Vagina (tissue), 2 donors: ENCODE results near the gene SPDYE3.

Experiments used
- CTCF ChIP-seq, 3 experiments: fragments of 450-650 bp in 2 of 3; fragments of 200-600 bp in 1 of 3; sonication (generic) in 1 of 3; IDR thresholded peaks; one replicate each; pipeline ENCODE4 v1.5.1; 2017 to 2019; ENCODE audit warnings: antibody characterized with exemption in 3 of 3, mild to moderate bottlenecking in 2 of 3, moderate library complexity in 2 of 3
- POLR2A ChIP-seq, 2 donors: fragments of 450-650 bp; IDR thresholded peaks; one replicate each; pipeline ENCODE4 v1.6.1; 2017; ENCODE audit warnings: antibody characterized with exemption in 2 of 2, mild to moderate bottlenecking in 2 of 2, moderate library complexity in 2 of 2
- POLR2AphosphoS5 ChIP-seq, 2 donors: sonication (generic); formaldehyde crosslinking; IDR thresholded peaks; one replicate each; pipeline ENCODE4 v1.9.0; 2017; ENCODE audit warnings: antibody characterized with exemption in 2 of 2, mild to moderate bottlenecking in 2 of 2, low read depth in 1 of 2; ENCODE audit not compliant: insufficient read depth in 1 of 2

GRCh38 chr7:100352984-100353684, 45.6 kb downstream of the SPDYE3 start:
- TF ChIP-seq CTCF (IDR thresholded peaks at IDR 0.05) (no peak), POLR2A (IDR thresholded peaks at IDR 0.05) (no peak), POLR2AphosphoS5 (IDR thresholded peaks at IDR 0.05; ENCODE audit: insufficient read depth in 1 of 2, low read depth in 1 of 2) (no peak)
